Stimulated activated CD4-positive, alpha-beta T cell treated with anti-CD3 and anti-CD28 coated beads, Interleukin-15, amount 100 ng/mL, for 1 hour (primary cell): Measurements from ENCODE around the gene ZDHHC7.
"Not testable (repeated sequence)": the region's sequence is repeated elsewhere in the genome, so short reads cannot be mapped to it uniquely, and the experiment has no call there.

Experiments
- DNase-seq, 2 donors: peaks; one replicate each; pipeline ENCODE4 v3.0.0-alpha.2; 2020; ENCODE audit warnings: low read depth in 1 of 2, low spot score in 1 of 2

ZDHHC7 gene

GRCh38 chr16:85045077-85045476 is 33.7 kb upstream of the ZDHHC7 start:
- DNase-seq = no peak

GRCh38 chr16:85042606-85043005 is 31.3 kb upstream of the ZDHHC7 start:
- DNase-seq = no peak

- DNase-seq = no peak
Observed at GRCh38 chr16:85042167-85042526, 30.8 kb upstream of the ZDHHC7 start.

GRCh38 chr16:85041219-85042166 is 30.2 kb upstream of the ZDHHC7 start:
- DNase-seq = no peak

GRCh38 chr16:85040685-85041084 is 29.4 kb upstream of the ZDHHC7 start:
- no peak for DNase-seq

- DNase-seq = no peak
Observed at GRCh38 chr16:85037721-85038120, 26.4 kb upstream of the ZDHHC7 start.

GRCh38 chr16:85037050-85037410 is 25.7 kb upstream of the ZDHHC7 start:
- no peak for DNase-seq

- no peak for DNase-seq
Observed at GRCh38 chr16:85036236-85037049, 25.1 kb upstream of the ZDHHC7 start.

GRCh38 chr16:85034591-85035433 is 23.5 kb upstream of the ZDHHC7 start:
- DNase-seq = no peak

GRCh38 chr16:85033171-85033570 is 21.8 kb upstream of the ZDHHC7 start:
- no peak for DNase-seq

GRCh38 chr16:85032187-85032586 is 20.9 kb upstream of the ZDHHC7 start:
- DNase-seq = not testable (repeated sequence)

- no peak for DNase-seq
Observed at GRCh38 chr16:85031451-85031850, 20.1 kb upstream of the ZDHHC7 start.

- no peak for DNase-seq
Observed at GRCh38 chr16:85029981-85030401, 18.7 kb upstream of the ZDHHC7 start.

- DNase-seq = peak in 1 of 2 donors; percentile 31
Observed at GRCh38 chr16:85029408-85029784, 18.1 kb upstream of the ZDHHC7 start.

- DNase-seq = peak; percentile 49 to 57
Observed at GRCh38 chr16:85028685-85029407, 17.5 kb upstream of the ZDHHC7 start.

GRCh38 chr16:85027958-85028684 is 16.8 kb upstream of the ZDHHC7 start:
- DNase-seq = no peak

- peak; percentile 95 to 96 for DNase-seq
Observed at GRCh38 chr16:85027349-85027957, 16.1 kb upstream of the ZDHHC7 start, which contains the start of gene KIAA0513. KIAA0513 (plus strand) TSS chr16:85027795; CDS start chr16:85067072, 39,277 bp downstream.

- no peak for DNase-seq
Observed at GRCh38 chr16:85026703-85027102, 15.4 kb upstream of the ZDHHC7 start.
